ENCODE data around the gene SC5D. TPM values are rescaled to one million over a fixed set of nuclear protein-coding genes. Genes with fewer than 3 reads are reported as not detected.

SC5D gene
- total and polyA plus RNA-seq, 4 donors, result 29.4 to 91.5 (median 44.1) TPM

DNA sequence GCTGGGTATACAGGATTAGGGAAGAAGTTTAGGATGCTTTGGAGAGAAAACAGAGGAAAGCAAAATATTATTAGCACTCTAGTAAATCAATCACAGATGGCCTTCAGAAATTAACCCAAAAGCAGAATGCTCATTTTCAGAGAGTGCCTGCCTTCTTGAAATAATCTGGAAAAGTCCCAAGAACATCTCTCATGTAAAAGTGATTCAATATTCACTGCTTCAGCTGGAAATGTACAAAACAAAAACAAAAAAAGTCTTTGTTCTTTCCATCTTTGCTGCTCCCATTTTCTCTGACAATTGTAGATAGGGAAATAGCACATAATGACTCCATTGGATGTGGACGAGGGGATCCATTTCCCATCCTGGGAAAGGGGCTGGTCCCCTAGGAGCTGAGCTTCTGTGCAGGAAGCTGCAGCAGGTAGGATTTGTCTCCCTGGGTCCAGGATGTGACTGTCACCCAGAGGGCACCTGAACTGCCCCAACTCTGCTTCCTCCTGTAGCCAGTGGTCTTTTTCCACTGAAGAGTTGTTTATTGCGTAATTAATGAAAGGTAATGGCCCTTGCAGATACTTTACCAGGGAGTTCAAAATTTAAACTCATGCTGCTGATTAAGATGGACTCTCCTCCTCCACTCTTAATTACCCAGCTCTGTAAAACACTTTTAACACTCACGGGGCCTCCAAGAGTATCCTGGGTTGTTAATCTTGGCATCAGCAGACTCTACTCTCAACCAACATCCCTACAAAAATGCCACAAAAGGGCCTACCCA is 57.9 kb downstream of the SC5D start:
- H3K27me3 ChIP-seq (ENCODE audit: control insufficient read depth in 3 of 3, insufficient read depth in 3 of 3, low read length in 2 of 3), result no peaks in the 10 kb centered on the region
- H3K36me3 ChIP-seq (ENCODE audit: control insufficient read depth in 4 of 4, insufficient read depth in 4 of 4, low read length in 4 of 4), result no peaks in the 10 kb centered on the region
- no peak for ATAC-seq (ENCODE audit: insufficient read depth, low FRiP score)
- 77 to 78% methylated on average over 3 of the region's 3 CpGs for WGBS, 2 donors
- no peak for TF ChIP-seq CTCF (IDR thresholded peaks at IDR 0.05; ENCODE audit: control extremely low read depth, extremely low read depth)
- no peak overlapping the region for H3K27ac ChIP-seq (ENCODE audit: low read depth in 1 of 2, low read length in 1 of 2)
- H3K9me3 ChIP-seq (ENCODE audit: control insufficient read depth in 4 of 4, insufficient read depth in 3 of 4, low read length in 3 of 4), result no peaks in the 10 kb centered on the region
- H3K4me3 ChIP-seq, result no peak overlapping the region
- peaks cover 0 to 42% (median 9%) of the 10 kb centered on the region in 5 donors for H3K4me1 ChIP-seq (ENCODE audit: control insufficient read depth in 5 of 5, insufficient read depth in 5 of 5, low read length in 5 of 5)
- DNase-seq, result no peak
- H3K9ac ChIP-seq (ENCODE audit: insufficient read depth in 1 of 2, low read length in 2 of 2), result no peak overlapping the region

GRCh38 chr11:121351083-121351630 is 58.6 kb downstream of the SC5D start:
- Histone ChIP-seq H3K27ac (ENCODE audit: low read depth in 1 of 2, low read length in 1 of 2) (no peak overlapping the region), H3K27me3 (ENCODE audit: control insufficient read depth in 3 of 3, insufficient read depth in 3 of 3, low read length in 2 of 3) (no peaks in the 10 kb centered on the region), H3K4me3 (no peak overlapping the region), H3K9ac (ENCODE audit: insufficient read depth in 1 of 2, low read length in 2 of 2) (no peak overlapping the region), H3K9me3 (ENCODE audit: control insufficient read depth in 4 of 4, insufficient read depth in 3 of 4, low read length in 3 of 4) (no peaks in the 10 kb centered on the region), H3K4me1 (ENCODE audit: control insufficient read depth in 5 of 5, insufficient read depth in 5 of 5, low read length in 5 of 5) (peaks cover 0 to 42% (median 9%) of the 10 kb centered on the region in 5 donors), H3K36me3 (ENCODE audit: control insufficient read depth in 4 of 4, insufficient read depth in 4 of 4, low read length in 4 of 4) (no peaks in the 10 kb centered on the region)
- ATAC-seq (ENCODE audit: insufficient read depth, low FRiP score) (no peak), DNase-seq (peak; percentile 50 to 84 (median 76))
- no peak for TF ChIP-seq CTCF (IDR thresholded peaks at IDR 0.05; ENCODE audit: control extremely low read depth, extremely low read depth)
- 73% methylated on average over 7 of the region's 7 CpGs for WGBS, 2 donors

GRCh38 chr11:121352251-121352891 is 59.8 kb downstream of the SC5D start:
- no peaks in the 10 kb centered on the region for H3K27me3 ChIP-seq (ENCODE audit: control insufficient read depth in 3 of 3, insufficient read depth in 3 of 3, low read length in 2 of 3)

More at GRCh38 chr11:121352251-121352891, 59.8 kb downstream of the SC5D start:
- ATAC-seq (ENCODE audit: insufficient read depth, low FRiP score) (no peak), DNase-seq (peak; percentile 43 to 75 (median 70))
- 70 to 73% methylated on average over 8 of the region's 8 CpGs for WGBS, 2 donors
- Histone ChIP-seq H3K4me3 (no peak overlapping the region), H3K36me3 (ENCODE audit: control insufficient read depth in 4 of 4, insufficient read depth in 4 of 4, low read length in 4 of 4) (no peaks in the 10 kb centered on the region), H3K27ac (ENCODE audit: low read depth in 1 of 2, low read length in 1 of 2) (no peak overlapping the region), H3K4me1 (ENCODE audit: control insufficient read depth in 5 of 5, insufficient read depth in 5 of 5, low read length in 5 of 5) (peaks cover 0 to 42% (median 9%) of the 10 kb centered on the region in 5 donors), H3K9me3 (ENCODE audit: control insufficient read depth in 4 of 4, insufficient read depth in 3 of 4, low read length in 3 of 4) (no peaks in the 10 kb centered on the region), H3K9ac (ENCODE audit: insufficient read depth in 1 of 2, low read length in 2 of 2) (no peak overlapping the region)
- TF ChIP-seq CTCF (IDR thresholded peaks at IDR 0.05; ENCODE audit: control extremely low read depth, extremely low read depth), result no peak
